ENCODE measurements around the gene DNAJC5. TPM values are rescaled to one million over a fixed set of nuclear protein-coding genes. Genes with fewer than 3 reads are reported as not detected.
A peak's percentile ranks its signal among the peaks of the same experiment; 100 is the strongest.
"Not testable (repeated sequence)": the region's sequence is repeated elsewhere in the genome, so short reads cannot be mapped to it uniquely, and the experiment has no call there.

Gene DNAJC5
- total RNA-seq, 1 experiment from 2014 or later = 60.9 TPM

GRCh38 chr20:63896264-63897105 lies 1.6 kb downstream of the DNAJC5 start:
- no peak for DNase-seq (ENCODE audit: low read depth)
- in situ Hi-C loops (cut with HindIII; ENCODE audit: low pct_unique_long_range_greater_than_20kb, low sequenced_read_pairs) = no loop called here

- no peak for DNase-seq (ENCODE audit: low read depth)
- in situ Hi-C loops (cut with HindIII; ENCODE audit: low pct_unique_long_range_greater_than_20kb, low sequenced_read_pairs) = no loop called here
Measured at GRCh38 chr20:63897978-63898561, 3.1 kb downstream of the DNAJC5 start.

- DNase-seq (ENCODE audit: low read depth) = no peak
- in situ Hi-C loops (cut with HindIII; ENCODE audit: low pct_unique_long_range_greater_than_20kb, low sequenced_read_pairs) = no loop called here
Measured at GRCh38 chr20:63898882-63899558, 4.1 kb downstream of the DNAJC5 start.

DNA sequence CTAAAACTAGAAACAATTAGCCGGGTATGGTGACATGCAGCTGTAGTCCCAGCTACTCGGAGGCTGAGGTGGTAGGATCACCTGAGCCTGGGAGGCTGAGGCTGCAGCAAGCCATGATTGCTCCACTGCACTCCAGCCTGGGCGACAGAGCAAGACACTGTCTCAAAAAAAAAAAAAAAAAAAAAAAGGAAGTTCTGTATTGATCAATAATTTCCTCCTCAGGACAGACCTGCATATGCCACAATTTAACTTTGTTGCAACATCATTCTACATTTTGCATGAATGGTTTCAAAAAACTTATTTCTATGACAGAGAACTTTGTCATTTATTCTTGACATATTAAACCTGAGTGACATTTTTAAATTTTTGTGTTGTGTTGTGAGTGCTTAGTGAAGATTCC lies 5.5 kb downstream of the DNAJC5 start:
- no peak for DNase-seq (ENCODE audit: low read depth)
- in situ Hi-C loops (cut with HindIII; ENCODE audit: low pct_unique_long_range_greater_than_20kb, low sequenced_read_pairs) = no loop called here

GRCh38 chr20:63903796-63904561 lies 9.1 kb downstream of the DNAJC5 start:
- in situ Hi-C loops (cut with HindIII; ENCODE audit: low pct_unique_long_range_greater_than_20kb, low sequenced_read_pairs) = no loop called here
- no peak for DNase-seq (ENCODE audit: low read depth)

- in situ Hi-C loops (cut with HindIII; ENCODE audit: low pct_unique_long_range_greater_than_20kb, low sequenced_read_pairs) = no loop called here
- peak; percentile 62 for DNase-seq (ENCODE audit: low read depth)
Measured at GRCh38 chr20:63908008-63908682, 13.2 kb downstream of the DNAJC5 start.

GRCh38 chr20:63911176-63911575 lies 16.2 kb downstream of the DNAJC5 start:
- in situ Hi-C loops (cut with HindIII; ENCODE audit: low pct_unique_long_range_greater_than_20kb, low sequenced_read_pairs) = no loop called here
- DNase-seq (ENCODE audit: low read depth) = peak; percentile 80

DNA sequence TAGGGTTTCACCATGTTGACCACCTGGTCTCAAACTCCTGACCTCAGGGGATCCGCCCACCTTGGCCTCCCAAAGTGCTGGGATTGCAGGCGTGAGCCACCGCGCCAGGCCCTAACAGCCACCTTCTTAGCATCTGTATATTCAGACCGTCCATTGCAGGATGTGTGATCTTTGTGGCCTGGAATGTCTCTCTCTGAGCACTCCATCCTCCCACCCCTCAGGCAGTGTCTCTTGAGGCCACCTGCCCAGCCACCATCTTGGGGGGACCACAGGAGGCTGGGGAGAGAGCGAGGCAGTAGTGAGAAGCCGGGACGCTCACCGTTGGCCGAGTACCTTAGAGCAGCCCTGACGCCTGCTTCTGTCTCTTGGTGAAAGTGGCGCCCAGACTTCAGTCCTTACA lies 18.8 kb downstream of the DNAJC5 start:
- DNase-seq (ENCODE audit: low read depth) = no peak
- in situ Hi-C loops (cut with HindIII; ENCODE audit: low pct_unique_long_range_greater_than_20kb, low sequenced_read_pairs) = no loop called here

DNA sequence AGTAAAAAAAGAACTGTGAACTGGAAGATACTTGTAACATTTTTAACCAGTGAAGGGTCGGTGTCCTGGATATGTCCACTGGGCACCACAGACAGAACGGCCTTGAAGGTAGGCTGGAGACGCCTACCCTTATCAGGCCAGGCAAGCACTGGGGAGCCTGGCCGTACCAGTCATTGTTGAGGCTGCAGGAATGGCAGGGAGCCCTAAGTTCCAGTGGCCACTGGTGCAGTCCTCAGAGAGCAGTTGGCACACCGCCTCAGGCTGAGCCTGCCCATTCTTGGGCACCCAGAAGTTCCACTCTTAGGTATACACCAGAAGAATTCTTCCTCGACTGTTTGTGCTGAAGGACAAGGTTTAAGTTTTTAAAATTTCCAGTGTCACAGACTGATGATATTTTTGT lies 20.5 kb downstream of the DNAJC5 start:
- no peak for DNase-seq (ENCODE audit: low read depth)
- in situ Hi-C loops (cut with HindIII; ENCODE audit: low pct_unique_long_range_greater_than_20kb, low sequenced_read_pairs) = no loop called here

DNA sequence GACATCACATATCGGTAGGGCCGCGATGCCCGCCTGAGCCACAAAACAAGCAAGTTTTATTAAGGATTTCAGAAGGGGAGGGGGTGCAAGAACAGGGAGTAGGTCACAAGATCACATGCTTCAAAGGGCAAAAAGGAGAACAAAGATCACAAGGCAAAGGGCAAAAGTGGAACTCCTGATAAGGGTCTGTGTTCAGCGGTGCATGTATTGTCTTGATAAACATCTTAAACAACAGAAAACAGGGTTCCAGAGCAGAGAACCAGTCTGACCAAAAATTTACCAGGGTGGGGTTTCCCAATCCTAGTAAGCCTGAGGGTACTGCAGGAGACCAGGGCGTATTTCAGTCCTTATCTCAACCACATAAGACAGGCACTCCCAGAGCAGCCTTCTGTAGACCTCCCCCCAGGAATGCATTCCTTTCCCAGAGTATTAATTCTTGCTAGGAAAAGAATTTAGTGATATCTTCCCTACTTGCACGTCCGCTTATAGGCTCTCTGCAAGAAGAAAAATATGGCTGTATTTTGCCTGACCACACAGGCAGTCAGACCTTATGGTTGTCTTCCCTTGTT lies 21.5 kb downstream of the DNAJC5 start:
- DNase-seq (ENCODE audit: low read depth); in situ Hi-C loops (cut with HindIII; ENCODE audit: low pct_unique_long_range_greater_than_20kb, low sequenced_read_pairs): not testable (repeated sequence)

DNA sequence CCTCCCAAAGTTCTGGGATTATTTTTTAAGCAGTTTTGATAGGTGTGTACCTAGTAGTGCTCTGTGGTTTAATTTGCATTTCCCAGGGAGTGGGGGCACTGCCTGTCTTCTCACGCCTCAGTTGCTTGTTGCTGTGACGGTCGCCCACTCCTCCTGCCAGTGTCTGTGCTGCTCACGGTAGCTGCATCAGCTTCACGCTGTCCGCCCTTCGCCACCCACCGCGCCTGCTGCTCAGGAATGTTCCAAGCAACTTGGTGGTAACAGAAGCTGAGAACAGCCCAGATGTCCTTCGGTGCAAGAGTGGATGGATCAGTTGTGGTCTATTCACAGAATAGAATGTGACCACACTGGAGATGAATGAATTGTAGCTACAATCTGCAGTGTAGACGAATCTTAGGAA lies 22.9 kb downstream of the DNAJC5 start:
- in situ Hi-C loops (cut with HindIII; ENCODE audit: low pct_unique_long_range_greater_than_20kb, low sequenced_read_pairs) = no loop called here
- DNase-seq (ENCODE audit: low read depth) = no peak

GRCh38 chr20:63919130-63919529 lies 24.2 kb downstream of the DNAJC5 start:
- in situ Hi-C loops (cut with HindIII; ENCODE audit: low pct_unique_long_range_greater_than_20kb, low sequenced_read_pairs) = no loop called here
- no peak for DNase-seq (ENCODE audit: low read depth)

DNA sequence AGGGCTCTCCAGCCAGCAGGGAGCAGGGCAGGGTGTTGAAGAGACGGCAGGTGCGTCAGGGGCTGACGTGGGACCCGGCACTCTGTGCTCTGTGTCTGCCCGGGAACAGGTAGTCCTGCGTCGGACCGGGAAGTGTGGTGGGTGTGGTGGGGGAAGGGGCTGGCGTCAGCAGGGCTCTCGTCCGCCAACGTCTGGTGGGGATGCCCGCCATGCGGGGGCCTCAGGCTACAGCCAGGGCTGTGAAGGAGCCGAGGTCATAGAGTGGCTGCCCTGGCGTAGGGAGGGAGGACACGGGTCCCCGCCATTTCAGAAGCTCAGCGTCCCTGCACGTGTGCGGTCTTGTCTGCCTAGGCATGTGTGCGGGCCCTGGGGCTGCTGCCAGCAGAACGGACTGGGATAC lies 25.3 kb downstream of the DNAJC5 start:
- in situ Hi-C loops (cut with HindIII; ENCODE audit: low pct_unique_long_range_greater_than_20kb, low sequenced_read_pairs) = no loop called here
- no peak for DNase-seq (ENCODE audit: low read depth)

- no peak for DNase-seq (ENCODE audit: low read depth)
- in situ Hi-C loops (cut with HindIII; ENCODE audit: low pct_unique_long_range_greater_than_20kb, low sequenced_read_pairs) = no loop called here
Measured at GRCh38 chr20:63923651-63924050, 28.7 kb downstream of the DNAJC5 start.

- DNase-seq (ENCODE audit: low read depth) = peak; percentile 30
- in situ Hi-C loops (cut with HindIII; ENCODE audit: low pct_unique_long_range_greater_than_20kb, low sequenced_read_pairs) = no loop called here
Measured at GRCh38 chr20:63924241-63924640, 29.3 kb downstream of the DNAJC5 start.

GRCh38 chr20:63926298-63926697 lies 31.4 kb downstream of the DNAJC5 start:
- in situ Hi-C loops (cut with HindIII; ENCODE audit: low pct_unique_long_range_greater_than_20kb, low sequenced_read_pairs) = no loop called here
- no peak for DNase-seq (ENCODE audit: low read depth)

DNA sequence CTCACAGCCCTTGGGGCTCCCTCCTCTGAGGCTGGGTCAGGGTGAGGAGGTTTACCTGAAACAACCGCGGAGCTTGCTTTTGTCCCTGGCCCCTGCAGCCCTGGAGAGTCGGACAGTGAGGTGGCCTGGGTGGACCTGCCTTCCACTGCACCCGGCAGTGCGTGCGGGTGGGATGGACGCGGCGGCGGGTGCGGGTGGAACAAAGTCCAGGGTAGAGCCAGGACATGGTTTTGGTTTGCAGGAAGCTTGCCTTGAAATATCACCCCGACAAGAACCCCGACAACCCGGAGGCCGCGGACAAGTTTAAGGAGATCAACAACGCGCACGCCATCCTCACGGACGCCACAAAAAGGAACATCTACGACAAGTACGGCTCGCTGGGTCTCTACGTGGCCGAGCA lies 34.1 kb downstream of the DNAJC5 start:
- in situ Hi-C loops (cut with HindIII; ENCODE audit: low pct_unique_long_range_greater_than_20kb, low sequenced_read_pairs) = no loop called here
- no peak for DNase-seq (ENCODE audit: low read depth)

DNA sequence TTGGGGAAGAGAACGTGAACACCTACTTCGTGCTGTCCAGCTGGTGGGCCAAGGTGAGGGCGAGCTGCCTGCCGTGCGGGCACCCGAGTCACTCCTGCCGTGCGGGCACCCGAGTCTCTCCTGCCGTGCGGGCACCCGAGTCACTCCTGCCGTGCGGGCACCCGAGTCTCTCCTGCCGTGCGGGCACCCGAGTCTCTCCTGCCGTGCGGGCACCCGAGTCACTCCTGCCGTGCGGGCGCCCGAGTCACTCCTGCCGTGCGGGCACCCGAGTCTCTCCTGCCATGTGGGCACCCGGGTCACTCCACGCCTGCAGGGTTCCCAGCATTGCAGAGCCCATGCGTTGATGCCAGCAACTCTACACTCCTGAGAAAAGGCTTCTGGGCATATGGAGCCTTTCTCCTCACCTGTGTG lies 34.6 kb downstream of the DNAJC5 start:
- in situ Hi-C loops (cut with HindIII; ENCODE audit: low pct_unique_long_range_greater_than_20kb, low sequenced_read_pairs); DNase-seq (ENCODE audit: low read depth): not testable (repeated sequence)
